SU-DHL-6 (cell line): ENCODE measurements around the gene KIAA1958.

ENCODE experiments used
- EZH2phosphoT487 ChIP-seq: fragments of 200-600 bp; sonication (generic), shearing (Covaris generic); conservative IDR thresholded peaks from 2 replicates; pipeline ENCODE4 v1.6.1; 2018; ENCODE audit warnings: mild to moderate bottlenecking, antibody characterized with exemption, low read length, moderate library complexity, mixed read lengths
- TF ChIP-seq, protein P1 (sequence below): fragments of 200-600 bp; sonication (generic); IDR thresholded peaks from one replicate; pipeline ENCODE4 v1.5.1; 2017; ENCODE audit warnings: antibody characterized with exemption, mild to moderate bottlenecking, low read length, moderate library complexity; ENCODE audit not compliant: insufficient read depth, poor library complexity, severe bottlenecking

DNA sequence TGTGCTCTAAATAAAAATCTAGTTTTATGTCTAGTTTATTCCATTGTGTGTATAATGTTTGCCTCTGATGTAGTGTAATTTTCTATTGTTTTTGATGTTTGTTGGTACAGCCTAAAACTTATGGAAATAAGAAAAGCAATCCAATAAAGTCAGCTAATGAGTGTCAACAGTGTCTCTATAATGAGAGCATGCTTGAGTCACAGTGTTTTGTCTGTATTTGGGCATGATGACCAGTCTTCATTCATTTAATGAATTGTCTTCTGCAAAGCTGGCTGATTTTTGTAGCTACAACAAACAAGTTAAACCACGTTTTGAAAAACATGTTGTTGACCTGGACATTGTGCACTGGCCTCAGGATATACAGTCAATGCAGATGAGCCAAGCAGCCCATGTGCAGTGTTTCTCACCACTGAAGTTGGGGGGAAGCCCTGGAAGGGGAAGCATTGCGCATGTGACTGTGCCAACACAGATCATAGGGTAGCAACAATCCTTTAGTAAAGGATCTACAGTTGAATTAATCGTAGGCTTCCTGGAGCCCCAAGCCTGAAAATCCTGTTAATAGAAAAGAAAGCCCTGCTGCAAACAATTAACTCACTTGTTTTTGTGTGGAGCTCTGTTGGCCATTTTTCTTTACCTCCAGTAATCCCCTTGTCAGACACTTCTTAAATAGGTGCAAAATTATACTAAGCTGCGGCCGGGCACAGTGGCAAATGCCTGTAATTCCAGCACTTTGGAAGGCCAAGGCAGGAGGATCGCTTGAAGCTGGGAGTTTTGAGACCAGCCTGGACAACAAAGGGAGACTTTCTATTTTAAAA, 143.3 kb downstream of the KIAA1958 start:
- TF ChIP-seq, protein P1, sequence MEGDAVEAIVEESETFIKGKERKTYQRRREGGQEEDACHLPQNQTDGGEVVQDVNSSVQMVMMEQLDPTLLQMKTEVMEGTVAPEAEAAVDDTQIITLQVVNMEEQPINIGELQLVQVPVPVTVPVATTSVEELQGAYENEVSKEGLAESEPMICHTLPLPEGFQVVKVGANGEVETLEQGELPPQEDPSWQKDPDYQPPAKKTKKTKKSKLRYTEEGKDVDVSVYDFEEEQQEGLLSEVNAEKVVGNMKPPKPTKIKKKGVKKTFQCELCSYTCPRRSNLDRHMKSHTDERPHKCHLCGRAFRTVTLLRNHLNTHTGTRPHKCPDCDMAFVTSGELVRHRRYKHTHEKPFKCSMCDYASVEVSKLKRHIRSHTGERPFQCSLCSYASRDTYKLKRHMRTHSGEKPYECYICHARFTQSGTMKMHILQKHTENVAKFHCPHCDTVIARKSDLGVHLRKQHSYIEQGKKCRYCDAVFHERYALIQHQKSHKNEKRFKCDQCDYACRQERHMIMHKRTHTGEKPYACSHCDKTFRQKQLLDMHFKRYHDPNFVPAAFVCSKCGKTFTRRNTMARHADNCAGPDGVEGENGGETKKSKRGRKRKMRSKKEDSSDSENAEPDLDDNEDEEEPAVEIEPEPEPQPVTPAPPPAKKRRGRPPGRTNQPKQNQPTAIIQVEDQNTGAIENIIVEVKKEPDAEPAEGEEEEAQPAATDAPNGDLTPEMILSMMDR: no peak
- no peak for TF ChIP-seq EZH2phosphoT487
